Measurements from ENCODE around the gene MAP3K15.

DNA sequence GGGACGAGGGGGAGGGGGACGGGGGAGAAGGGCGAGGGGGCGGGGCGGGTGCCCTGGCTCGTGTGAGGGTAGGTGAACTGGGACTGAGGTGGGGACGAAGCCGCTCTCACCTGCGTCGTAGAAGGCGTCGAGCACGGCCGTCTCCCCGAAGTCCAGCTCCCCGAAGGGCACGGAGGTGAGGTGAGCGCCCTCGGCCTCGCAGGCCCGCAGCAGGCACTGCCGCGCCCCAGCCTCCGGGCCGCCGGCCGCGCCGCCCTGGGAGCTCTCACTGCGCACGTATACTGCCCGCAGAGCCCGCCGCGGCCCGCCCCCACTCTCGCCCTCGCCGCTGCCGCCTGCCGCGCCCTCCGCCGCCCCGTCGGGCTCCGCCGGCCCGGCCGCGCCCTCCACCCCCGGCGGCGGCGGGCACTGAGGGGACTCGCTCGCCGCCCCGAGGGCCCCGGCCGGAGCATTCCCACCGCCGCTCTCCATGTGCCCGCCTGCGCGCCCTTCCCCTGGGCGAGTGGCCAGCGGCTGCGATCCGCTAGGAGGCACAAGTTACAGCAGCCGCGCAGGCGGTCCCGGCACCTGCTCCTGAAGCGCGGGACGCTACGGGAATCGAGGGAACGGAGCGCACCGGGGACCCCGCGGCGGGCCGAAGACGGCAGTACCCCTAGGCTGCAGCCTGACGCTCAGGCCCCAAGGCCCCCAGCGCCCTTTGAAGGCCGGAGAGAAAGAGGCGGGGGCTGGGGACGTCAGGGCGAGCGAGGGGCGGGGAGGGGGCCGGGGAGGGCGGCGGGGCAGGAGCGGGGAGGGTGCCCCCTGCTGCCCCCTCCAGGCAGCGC, at the start of gene MAP3K15:
- TF ChIP-seq EZH2 (IDR thresholded peaks at IDR 0.05; ENCODE audit: insufficient read depth, poor library complexity, severe bottlenecking) (no peak), EZH2phosphoT487 (IDR thresholded peaks at IDR 0.05; ENCODE audit: insufficient read depth, low read depth) (no peak)

Measured in GM23248 (cell line).